PC-9 (cell line): ENCODE results near the gene BORCS5.

Source experiments
- EZH2 ChIP-seq: fragments of 200-600 bp; sonication (generic); IDR thresholded peaks from 2 replicates; pipeline ENCODE4 v1.8.0; 2017; ENCODE audit warnings: antibody characterized with exemption, low read depth
- TF ChIP-seq, protein P1 (sequence below): fragments of 200-600 bp; sonication (generic); conservative IDR thresholded peaks from 2 replicates; pipeline ENCODE4 v1.6.1; 2017; ENCODE audit warnings: mixed run types, antibody characterized with exemption, mild to moderate bottlenecking, moderate library complexity

DNA sequence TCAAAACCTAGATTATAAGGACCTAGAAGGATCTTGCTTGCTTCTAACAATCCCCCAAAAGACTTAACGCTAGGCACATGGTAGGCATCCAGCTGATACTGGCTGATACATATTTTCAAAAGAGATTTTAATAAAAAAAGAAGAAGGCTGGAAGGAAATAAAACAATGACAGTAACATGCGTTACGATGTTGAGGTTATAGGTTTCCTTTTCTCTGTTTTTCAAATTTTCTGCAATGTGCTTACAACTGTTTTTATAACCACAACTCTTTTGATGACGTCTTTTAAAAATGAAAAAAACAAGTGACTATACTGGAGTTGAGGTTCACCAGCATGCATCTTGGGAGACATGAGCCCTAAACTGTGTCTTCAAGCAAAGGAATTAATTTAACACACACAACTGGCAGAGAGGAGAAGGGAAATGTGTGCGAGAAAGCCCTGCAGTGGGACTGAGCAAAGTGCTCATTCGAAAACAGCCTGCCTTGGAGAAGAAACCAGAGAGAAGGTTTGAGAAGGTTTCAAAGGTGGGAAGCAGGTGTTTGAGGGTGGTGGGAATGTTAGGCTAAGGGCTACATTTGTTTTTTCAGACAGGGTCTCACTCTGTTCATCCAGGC, 125.4 kb downstream of the BORCS5 start:
- TF ChIP-seq, protein P1, sequence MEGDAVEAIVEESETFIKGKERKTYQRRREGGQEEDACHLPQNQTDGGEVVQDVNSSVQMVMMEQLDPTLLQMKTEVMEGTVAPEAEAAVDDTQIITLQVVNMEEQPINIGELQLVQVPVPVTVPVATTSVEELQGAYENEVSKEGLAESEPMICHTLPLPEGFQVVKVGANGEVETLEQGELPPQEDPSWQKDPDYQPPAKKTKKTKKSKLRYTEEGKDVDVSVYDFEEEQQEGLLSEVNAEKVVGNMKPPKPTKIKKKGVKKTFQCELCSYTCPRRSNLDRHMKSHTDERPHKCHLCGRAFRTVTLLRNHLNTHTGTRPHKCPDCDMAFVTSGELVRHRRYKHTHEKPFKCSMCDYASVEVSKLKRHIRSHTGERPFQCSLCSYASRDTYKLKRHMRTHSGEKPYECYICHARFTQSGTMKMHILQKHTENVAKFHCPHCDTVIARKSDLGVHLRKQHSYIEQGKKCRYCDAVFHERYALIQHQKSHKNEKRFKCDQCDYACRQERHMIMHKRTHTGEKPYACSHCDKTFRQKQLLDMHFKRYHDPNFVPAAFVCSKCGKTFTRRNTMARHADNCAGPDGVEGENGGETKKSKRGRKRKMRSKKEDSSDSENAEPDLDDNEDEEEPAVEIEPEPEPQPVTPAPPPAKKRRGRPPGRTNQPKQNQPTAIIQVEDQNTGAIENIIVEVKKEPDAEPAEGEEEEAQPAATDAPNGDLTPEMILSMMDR: no peak
- no peak for TF ChIP-seq EZH2
